Activated CD4-positive, alpha-beta T cell treated with anti-CD3 and anti-CD28 coated beads, Interleukin-2, Interleukin-6, amounts not matched to agents 100 ng/mL and 50 ng/mL, durations not matched to agents 16 hours and 8 hours (primary cell): Measurements from ENCODE around the gene TMEM243.
"Not testable (repeated sequence)": the region's sequence is repeated elsewhere in the genome, so short reads cannot be mapped to it uniquely, and the experiment has no call there.

Source experiments
- DNase-seq: peaks from one replicate; pipeline ENCODE4 v3.0.0-alpha.2; 2020

Gene TMEM243, protein sequence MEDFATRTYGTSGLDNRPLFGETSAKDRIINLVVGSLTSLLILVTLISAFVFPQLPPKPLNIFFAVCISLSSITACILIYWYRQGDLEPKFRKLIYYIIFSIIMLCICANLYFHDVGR

DNA sequence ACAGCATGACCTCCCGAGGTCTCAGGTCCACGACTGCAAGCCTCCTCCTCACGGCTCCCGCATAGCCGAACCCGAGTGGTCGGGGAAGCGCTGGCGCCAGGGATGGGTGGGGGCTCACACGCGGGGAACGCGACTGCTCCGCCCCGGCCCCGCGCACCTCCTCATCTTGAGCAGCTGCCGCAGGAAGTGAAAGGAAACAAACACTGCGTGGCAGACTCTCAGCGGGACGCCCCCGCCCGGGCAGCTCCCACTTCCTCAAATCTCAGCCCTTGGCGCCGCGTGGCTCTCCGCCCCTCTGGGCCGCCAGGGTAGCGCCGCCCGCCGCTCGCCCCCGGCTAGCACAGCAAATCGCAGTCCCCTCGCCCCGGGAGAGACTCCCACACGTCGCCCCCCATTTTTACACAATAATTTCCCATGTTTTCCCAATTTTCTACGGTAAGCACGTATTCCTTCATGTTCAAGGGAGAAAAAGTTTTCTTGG is at the start of gene TMEM243:
Gene TMEM243, minus strand, starts transcription at position 188 of the 481 bp plus-strand sequence. CDS start 229 bp downstream, outside the sequence.
- DNase-seq, result peak; percentile 90

DNA sequence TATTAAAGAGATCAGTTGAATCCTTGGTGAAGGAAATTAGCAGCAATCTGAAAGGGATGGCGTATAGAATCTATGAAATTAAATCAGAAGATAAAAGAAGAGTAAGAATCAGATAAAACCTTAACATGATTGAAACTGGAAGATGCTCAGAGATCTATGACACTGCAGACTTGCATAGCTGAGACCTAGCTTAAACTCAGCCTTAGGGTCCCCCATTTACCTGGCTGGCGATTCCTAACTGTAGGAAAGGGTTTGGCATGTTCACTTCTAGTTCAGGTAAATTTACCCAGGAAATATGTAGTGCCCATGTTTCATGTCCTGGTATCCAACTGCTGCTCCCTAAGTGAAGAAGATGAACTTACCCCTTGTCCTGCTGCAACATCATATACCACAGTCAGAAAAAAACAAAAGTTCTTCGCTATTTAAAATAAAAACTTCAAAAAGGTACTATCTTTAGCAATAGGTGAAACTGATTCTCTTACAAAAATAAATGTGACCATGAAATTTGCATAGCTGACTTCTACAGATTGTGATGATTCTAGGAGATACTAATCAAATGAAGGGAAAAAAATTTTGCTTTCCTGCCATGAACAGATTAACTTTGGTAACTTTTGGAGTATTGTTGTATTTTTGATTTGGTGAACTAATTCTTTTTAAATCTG is 47.8 kb upstream of the TMEM243 start:
- no peak for DNase-seq

DNA sequence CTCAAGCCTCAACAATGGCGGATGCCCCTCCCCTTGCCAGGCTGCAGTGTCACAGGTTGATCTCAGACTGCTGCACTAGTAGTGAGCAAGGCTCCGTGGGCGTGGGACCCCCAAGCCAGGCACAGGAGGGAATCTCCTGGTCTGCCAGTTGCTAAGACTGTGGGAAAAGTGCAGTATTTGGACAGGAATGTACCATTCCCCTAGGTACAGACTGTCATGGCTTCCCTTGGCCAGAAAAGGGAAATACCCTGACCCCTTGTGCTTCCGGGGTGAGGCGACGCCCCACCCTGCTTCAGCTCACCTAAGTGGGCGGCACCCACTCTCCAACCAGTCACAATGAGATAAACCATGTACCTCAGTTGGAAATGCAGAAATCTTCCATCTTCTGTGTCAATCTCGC is 44.0 kb upstream of the TMEM243 start:
- no peak for DNase-seq

DNA sequence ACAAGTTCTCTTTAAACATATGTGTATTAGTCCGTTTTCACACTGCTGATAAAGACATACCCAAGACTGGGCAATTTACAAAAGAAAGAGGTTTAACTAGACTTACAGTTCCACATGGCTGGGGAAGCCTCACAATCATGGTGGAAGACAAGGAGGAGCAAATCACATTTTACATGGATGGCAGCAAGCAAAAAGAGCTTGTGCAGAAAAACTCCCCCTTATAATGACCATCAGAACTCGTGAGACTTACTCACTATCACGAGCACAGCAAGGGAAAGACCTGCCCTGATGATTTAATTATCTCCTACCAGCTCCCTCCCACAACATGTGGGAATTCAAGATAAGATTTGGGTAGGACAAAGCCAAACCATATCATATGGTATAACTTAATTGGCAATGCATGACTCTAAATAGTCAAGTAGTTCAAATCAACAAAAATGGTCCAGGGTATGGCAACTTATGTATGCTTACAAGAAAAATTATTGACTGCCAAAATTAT is 34.1 kb upstream of the TMEM243 start:
- no peak for DNase-seq

DNA sequence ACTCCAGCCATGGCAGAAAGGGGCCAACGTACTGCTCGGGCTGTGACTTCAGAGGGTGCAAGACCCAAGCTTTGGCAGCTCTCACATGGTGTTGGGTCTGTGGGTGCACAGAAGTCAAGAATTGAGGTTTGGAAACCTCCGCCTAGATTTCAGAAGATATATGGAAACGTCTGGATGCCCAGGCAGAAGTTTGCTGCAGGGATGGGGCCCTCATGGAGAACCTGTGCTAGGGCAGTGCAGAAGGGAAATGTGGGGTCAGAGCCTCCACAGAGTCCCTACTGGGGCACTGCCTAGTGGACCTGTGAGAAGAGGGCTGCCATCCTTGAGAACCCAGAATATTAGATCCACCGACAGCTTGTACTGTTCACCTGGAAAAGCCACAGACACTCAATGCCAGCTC is 26.1 kb upstream of the TMEM243 start:
- not testable (repeated sequence) for DNase-seq

DNA sequence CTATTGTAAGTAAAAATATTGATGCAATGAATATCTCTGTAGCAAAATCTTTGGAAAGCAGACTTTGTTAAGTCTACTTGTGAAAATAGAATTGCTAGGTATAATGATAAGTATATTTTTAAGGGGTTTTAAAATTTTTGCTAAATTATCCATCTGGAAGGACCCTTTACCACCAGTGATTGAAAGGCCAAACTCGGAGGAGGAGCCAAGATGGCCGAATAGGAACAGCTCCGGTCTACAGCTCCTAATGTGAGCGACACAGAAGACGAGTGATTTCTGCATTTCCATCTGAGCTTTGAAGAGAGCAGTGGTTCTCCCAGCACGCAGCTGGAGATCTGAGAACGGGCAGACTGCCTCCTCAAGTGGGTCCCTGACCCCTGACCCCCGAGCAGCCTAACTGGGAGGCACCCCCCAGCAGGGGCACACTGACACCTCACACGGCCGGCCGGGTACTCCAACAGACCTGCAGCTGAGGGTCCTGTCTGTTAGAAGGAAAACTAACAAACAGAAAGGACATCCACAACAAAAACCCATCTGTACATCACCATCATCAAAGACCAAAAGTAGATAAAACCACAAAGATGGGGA is 19.0 kb upstream of the TMEM243 start:
- DNase-seq, result not testable (repeated sequence)

DNA sequence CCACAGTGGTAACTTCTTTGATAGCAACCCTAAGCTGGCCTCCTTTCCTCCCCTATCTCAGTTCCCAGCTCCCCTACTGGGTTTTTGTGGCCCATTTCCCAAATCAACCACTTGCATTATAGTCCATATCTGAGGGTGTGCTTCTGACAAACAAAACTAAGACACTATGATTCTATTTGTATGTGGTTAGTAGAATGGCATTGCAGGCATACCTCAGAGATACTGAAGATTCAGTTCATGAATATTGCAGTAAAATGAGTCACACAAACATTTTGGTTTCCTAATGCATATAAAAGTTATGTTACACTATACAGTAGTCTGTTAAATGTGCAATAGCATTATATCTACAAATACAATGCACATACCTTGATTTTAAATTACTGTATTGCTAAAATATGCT is 15.4 kb upstream of the TMEM243 start:
- DNase-seq, result no peak

DNA sequence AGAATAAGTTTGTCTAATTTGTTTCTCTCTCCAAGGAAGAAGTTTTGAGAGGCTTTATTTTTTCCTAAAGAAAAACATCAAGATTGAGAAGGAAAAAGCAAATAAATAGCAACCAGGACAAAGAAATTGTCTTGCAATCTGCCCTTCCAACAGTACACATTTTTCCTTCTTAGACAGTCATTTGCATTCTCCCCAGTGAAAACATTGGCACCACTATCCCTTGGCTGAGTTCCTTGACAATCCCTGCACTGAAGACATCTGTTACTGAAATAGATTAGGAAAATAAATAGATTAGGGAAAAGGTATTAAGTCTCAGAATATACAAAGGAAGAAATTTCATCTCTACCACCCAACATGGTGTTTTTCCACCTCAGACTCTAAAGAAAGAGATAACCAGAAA is 12.2 kb upstream of the TMEM243 start:
- DNase-seq, result no peak

DNA sequence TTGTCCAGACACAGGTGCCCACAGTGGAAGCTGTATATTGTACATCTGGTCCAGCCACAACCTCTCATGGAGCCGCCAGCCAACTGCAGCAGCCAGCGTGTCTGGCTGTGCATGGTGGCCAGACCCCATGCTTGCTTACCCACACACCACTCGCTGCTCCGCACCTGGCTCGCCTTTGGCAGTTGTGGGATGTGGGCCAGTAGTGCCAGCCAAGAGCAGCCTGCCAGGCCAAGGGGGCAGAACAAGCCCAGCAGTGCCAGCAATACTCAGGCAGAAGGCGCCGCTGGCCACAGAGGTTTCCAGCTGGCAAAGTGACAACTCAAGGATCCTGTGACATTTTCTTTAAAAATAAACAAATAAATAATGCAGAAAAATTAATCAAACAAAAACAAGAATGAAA is 11.7 kb upstream of the TMEM243 start:
- DNase-seq, result no peak

DNA sequence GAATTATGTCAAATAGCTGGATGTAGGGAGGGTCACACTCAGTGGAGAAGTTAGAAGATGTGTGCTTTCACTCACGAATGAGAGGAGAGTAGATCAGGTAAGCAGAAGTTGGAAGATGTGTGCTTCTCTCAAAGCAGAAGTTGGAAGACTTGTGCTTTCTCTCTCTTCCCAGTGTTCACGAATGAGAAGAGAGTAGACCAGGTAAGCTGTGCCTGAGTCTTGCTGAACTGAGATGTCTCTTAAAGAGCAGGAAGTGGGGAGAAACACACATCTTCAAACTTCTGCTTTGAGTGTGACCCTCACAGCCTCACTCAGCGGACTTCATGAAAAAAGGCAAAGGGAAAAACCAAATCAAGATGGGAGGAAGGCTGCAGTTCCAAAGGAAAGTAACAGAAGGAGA is 7.0 kb upstream of the TMEM243 start:
- no peak for DNase-seq

DNA sequence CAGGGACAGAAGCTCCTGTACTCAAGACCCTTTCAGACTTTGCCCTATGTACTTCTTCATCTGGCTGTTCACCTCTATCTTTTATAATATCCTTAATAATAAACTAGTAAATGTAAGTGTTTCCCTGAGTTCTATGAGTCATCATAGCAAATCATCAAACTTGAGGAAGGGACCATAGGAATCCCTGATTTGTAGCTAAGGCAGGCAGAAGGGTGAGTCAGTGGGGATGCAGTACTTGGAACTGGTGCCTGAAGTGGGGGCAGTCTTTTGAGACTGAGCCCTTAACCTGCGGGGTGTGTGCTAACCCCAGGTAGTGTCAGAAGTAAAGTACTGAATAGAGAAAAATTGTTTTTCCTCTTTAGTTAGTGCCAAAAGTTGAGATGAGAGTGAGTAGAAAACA is 6.2 kb upstream of the TMEM243 start:
- no peak for DNase-seq

DNA sequence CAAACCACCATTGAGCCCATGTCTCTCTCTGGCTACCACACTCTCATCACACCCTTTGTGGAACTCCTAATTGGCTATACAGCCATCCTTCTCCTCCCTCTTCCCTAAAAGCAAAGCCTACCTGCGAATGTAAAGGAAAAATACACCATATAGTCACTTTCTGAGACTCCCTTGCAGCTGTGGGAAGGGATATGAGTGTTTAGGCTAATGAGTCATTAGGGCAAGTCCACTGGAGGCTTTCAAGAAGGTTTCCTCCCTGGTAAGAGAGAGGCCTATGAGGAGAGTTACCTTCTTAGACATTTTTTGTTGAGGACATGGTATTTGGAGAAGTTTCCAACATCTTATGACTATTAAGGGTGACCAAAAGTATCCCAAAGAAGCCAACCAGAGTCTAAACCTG is 4.1 kb upstream of the TMEM243 start:
- peak; percentile 54 for DNase-seq

DNA sequence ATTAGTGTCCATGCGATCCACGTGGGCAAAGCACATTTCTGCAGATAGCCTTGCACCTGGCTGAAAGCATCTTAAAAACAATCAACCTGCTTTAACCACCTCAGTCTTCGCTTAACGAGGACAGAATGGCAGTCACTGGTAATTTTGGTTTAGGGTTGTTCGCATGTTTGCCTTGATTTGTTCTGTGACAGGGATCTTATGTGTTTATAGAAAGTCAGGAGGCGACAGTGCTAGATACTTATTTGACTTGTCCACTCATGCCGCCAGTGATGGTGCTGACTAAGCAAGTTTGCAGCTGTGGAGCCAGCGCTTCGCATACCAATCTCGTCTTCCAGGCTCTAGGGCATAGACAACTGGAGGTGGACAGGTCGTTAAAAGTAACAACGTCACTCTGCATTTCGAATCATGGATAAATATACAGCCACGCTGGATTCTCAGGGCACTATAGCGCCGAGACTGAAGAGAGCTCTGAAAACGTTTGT is 1.2 kb upstream of the TMEM243 start:
- no peak for DNase-seq

DNA sequence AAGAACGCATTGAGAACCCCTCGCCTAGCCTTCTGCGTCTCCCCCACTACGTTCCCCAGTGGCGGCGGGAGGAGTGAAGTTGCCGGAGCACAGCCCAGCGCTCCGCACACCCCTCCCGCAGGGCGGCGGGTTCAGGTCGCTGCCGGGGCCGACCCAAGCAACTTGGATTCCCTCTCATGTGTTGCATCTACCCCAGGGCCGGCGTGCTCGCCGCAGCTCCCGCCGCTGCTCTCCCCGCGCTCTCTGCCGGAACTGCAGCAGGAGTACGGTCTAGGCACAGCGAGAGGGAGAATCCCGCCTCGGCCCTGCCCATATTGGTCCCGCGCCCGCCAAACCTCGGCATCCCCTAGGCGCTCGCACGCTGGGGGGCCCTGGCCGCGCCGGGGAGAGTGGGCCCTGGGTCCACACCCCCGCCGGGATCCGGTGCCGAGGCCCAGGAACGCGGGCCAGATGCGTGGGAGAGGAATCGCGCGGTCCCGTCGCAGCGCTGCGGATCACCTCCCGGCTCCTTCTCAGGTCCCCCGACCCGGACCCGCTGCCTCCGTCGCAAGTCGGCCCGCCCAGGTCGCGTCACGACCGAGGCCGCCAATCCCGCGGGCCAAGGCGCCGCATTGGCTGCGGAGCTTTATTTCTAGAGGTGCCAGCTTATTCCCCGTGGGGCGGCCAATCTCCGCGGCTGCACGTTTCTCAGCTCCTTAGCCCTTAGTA is 648 bp upstream of the TMEM243 start:
- peak; percentile 91 for DNase-seq

DNA sequence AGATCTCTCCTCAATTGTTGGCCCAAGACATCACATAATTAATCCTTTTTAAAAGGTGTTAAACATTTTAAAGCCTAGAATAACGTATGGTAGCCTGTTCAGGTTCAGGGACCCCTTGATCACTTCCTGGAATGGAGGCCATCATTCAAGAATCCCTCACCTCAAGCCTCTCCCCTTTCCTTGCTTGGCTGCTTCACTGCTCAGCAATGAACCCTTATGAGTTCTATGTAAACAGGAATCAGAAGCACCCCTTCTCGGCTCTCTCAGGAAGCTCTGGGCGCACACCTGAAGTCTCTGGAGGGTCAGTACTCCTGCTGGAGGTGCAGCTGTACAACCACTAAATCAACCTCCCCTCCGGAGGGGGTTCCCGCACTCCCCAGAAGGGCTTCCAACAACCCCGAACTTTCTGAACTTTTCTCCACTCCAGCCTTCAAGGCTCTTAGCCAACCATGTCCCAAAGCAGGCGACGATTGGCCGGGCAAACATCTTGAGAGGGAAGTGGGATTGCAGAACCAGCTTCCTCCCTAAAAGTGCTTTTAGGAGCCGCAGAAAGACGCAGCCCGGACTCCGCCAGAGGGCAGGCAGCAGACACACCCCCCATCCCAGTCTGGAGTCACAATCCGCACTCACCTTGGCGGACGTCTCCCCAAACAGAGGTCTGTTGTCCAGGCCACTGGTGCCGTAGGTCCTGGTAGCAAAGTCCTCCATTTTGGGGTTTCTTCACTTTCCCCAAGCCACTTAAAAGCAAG is 562 bp downstream of the TMEM243 start:
- peak; percentile 42 for DNase-seq

DNA sequence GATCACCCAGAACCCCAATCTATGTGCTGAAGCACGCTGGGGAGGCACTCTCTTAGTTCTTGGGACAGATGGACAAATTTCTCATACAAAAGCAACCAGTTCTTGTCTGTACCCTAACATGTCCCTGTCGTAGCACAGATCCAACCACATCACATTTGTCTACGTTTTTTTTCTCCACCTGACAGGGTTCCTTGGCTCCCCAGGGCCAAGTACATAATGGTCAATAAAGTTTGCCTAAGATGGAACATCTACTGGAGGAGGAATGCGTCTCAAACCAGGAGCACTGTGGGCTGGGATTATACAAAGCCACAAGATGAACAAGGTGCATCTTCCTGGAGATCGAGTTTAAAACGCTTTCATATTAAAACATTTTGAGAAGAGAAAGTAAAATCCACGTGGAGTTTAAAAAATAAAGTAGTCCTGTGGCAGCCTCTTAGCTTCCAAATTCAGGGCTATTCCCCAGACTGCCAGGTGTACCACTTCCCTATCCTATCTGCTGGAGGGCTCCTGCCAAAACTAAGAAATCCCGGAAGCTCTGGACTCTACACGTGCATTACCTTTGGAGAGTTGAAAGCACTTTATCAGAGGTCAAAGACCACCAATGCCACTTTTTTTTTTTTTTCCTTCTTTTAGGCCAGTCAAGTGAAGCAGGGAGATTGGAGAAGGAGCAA is 1.4 kb downstream of the TMEM243 start:
- DNase-seq, result no peak

DNA sequence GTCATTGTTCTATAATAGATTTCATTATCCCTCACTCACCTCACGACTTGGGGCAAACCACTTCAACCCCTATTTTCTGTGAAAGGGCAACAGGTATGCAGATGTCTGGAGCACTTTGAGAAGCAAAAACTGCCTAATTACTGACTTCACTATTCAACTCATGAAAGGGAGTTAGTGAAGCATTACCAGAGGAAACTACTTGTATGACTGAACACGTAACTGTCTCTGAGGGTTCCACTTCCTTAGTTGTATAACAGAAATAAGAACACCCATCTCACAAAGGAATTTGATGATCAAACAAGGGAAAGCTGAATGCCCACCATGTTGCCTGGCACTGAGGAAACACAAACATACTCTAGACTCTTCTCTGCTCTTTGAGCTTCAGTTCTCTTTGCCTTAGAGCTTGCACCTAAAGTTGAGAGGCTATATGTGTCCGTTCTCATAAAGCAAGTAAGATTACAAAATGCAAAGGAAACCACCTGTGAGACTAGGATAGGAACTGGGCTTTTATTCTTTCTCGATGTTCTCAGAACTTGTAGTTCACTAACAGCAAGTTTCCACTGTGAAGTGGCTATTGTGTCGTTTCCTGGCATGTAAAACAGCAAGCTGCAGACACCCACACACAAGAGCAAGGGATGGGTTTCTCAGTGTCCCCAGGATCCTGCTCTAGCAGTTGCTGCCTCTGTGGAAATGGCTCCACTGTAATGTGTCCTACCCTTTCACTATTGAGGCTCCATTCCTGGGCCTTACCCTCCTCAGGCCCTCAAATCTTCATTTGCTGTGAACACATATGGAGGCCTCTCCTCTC is 2.6 kb downstream of the TMEM243 start:
- peak; percentile 82 for DNase-seq

DNA sequence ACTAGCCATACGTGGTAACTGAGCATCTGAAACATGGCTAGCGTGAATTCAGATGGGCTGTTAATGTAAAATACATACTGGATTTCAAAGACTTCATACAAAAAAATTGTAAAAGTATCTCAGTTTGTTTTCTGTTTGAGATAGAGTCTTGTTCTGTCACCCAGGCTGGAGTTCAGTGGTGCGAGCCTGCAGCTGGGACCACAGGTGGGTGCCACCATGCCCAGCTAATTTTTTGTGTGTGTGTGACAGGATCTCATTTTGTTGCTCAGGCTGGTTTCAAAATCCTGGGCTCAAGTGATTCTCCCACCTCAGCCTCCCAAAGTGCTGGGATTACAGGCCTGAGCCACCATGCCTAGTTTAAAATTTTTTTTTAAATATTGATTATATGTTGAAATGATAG is 4.5 kb downstream of the TMEM243 start:
- DNase-seq, result no peak

DNA sequence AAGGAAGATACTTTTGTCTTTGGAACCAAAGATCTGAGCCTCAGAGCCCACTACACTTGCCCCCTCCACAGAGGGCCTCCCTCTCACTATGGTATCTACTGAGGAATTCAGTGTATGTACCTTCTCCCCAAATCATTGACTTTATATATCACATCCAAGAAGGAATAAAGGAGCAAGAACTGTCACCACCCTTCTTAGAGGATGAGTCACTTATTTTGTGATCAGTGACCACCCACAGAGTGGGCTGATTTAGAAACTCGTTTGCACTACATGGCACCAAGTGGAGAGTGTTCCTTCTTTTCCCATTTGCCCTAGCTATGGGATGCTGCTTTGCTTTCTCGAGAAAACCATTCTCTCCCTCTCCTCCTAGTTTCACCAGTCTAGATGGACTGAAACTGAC is 5.7 kb downstream of the TMEM243 start:
- no peak for DNase-seq

DNA sequence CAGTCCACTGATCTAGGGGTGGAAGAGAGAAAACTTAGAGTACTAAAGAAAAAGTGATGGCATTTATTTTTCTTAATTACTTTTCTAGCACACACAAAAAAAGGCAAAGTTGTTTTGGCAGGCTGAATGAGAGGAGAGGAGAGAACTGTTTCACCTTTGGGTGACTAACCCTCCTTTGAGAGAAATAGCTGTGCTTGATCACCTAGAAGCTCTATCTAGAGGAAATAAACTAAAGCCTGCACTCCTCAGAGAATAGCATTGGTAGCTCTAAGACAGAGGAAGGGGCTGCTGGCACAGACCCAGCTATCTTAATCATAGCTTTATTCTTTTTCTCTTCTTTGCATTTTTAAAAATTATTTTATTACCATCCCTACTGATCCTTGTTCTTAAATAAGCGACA is 6.3 kb downstream of the TMEM243 start:
- DNase-seq, result no peak

DNA sequence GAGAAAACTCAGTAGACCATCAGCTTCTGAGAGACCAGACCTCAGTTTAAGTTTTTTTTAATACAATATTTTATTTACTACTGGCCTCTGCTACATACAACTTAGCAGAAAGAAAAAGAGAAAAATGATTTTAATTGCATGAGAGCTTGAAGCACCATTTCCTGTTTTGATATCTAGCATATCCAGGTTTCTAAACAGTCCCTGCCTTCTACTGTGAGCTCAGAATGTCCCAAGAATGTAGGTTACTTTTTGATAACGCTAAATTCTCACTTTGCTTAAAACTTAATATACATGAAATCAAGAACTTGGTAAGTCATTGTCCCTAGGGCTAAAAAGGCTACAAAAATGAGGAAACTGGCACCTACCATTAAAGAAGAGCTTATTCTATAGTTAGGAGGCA is 7.0 kb downstream of the TMEM243 start:
- no peak for DNase-seq
